AG08396 (cell line): Measurements from ENCODE around the gene KMT2A.

Source experiments
- DNase-seq: peaks from one replicate; pipeline ENCODE4 v3.0.0; 2012; ENCODE audit warnings: low spot score, mixed read lengths

The KMT2A gene

DNA sequence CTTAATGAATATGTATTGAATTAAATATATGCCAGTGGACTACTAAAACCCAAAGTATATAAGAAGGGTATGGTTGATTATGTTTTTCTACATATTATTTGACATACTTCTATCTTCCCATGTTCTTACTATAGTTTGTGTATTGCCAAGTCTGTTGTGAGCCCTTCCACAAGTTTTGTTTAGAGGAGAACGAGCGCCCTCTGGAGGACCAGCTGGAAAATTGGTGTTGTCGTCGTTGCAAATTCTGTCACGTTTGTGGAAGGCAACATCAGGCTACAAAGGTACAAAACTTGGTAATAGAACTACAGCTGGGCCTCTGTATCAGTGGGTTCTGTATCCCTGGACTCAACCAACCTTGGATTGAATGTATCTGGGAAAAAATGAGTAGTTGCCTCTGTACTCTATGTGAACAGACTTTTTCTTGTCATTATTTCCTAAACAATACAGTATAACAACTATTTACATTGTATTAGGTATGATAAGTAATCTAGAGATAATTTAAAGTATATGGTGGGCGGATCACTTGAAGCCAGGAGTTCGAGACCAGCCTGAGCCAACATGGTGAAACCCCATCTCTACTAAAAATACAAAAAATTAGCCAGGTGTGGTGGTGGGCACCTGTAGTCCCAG lies 52.3 kb downstream of the KMT2A start:
- DNase-seq: peak; percentile 75

DNA sequence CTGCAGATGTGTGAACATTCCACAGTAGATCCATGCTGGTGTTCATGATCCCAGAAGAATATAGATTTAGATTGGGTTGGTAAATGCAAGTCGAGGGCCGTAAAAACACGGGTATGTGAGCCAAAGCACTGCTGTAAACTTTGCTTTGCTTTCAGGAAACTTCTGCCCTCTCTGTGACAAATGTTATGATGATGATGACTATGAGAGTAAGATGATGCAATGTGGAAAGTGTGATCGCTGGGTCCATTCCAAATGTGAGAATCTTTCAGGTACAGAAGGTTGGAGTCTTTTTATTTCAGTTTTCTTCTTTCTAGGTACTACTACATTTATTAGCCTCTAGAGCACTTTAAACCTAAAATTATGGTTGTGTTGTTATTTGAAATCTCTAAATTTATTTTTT lies 54.7 kb downstream of the KMT2A start:
- no peak for DNase-seq

DNA sequence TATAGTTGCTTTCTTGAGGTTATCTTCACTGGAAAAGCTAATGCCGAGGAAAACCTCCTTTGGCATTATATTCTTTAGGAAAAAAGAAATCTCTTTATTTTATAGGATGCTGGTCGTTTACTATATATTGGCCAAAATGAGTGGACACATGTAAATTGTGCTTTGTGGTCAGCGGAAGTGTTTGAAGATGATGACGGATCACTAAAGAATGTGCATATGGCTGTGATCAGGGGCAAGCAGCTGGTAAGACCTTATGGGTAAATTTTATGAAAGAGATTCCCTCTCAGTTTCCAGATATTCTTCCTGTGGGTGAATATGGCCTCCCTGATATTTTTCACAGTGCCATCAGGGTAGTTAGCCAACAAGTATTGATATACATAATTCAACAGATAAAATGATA lies 61.5 kb downstream of the KMT2A start:
- no peak for DNase-seq

DNA sequence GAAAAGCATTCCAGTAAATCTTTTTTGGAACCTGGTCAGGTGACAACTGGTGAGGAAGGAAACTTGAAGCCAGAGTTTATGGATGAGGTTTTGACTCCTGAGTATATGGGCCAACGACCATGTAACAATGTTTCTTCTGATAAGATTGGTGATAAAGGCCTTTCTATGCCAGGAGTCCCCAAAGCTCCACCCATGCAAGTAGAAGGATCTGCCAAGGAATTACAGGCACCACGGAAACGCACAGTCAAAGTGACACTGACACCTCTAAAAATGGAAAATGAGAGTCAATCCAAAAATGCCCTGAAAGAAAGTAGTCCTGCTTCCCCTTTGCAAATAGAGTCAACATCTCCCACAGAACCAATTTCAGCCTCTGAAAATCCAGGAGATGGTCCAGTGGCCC lies 66.9 kb downstream of the KMT2A start:
- no peak for DNase-seq

DNA sequence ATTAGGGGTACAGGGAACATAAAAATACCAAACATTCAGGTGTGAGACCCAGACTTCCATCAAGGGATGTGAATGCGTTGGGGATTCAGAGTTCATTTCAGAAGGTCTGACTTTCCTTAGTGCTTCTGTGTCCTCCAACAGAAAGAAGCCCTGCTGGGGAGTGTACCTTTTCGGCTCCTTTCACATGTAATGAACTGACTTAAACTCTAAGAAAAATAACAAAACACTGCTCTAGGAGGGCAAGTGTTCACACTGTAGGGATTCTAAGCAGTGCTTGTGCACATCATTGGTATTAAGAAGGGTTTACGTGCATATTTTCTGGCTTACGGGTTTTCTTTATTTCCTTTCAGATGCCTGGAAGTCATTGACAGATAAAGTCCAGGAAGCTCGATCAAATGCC lies 75.3 kb downstream of the KMT2A start:
- DNase-seq: no peak

GRCh38 chr11:118514103-118514502 lies 77.8 kb downstream of the KMT2A start:
- DNase-seq: no peak

DNA sequence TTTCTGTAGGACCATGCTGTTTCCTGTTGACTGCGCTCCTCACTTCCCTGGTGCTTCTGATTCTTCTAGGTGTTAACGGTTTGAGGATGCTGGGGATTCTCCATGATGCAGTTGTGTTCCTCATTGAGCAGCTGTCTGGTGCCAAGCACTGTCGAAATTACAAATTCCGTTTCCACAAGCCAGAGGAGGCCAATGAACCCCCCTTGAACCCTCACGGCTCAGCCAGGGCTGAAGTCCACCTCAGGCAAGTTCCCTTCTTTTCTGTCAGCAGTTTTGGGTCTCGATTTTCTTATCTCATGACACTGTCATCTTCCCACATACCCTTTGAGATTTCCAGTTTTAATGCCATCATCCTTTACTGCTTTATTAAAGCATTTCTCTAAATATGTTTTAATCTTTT lies 83.3 kb downstream of the KMT2A start:
- DNase-seq: no peak

- no peak for DNase-seq
Measured at GRCh38 chr11:118521892-118522311, 85.6 kb downstream of the KMT2A start.

GRCh38 chr11:118522571-118523072 lies 86.3 kb downstream of the KMT2A start:
- peak; percentile 51 for DNase-seq

GRCh38 chr11:118524356-118524755 lies 88.1 kb downstream of the KMT2A start:
- no peak for DNase-seq

DNA sequence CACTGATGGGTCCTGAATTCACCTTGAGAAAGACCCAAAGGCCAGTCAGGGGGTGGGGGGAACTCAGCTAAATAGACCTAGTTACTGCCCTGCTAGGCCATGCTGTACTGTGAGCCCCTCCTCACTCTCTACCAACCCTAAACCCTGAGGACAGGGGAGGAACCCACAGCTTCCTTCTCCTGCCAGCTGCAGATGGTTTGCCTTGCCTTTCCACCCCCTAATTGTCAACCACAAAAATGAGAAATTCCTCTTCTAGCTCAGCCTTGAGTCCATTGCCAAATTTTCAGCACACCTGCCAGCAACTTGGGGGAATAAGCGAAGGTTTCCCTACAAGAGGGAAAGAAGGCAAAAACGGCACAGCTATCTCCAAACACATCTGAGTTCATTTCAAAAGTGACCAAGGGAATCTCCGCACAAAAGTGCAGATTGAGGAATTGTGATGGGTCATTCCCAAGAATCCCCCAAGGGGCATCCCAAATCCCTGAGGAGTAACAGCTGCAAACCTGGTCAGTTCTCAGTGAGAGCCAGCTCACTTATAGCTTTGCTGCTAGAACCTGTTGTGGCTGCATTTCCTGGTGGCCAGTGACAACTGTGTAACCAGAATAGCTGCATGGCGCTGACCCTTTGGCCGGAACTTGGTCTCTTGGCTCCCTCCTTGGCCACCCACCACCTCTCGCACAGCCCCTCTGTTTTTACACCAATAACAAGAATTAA lies 88.6 kb downstream of the KMT2A start:
- no peak for DNase-seq

GRCh38 chr11:118526688-118527087 lies 90.4 kb downstream of the KMT2A start:
- DNase-seq: no peak

DNA sequence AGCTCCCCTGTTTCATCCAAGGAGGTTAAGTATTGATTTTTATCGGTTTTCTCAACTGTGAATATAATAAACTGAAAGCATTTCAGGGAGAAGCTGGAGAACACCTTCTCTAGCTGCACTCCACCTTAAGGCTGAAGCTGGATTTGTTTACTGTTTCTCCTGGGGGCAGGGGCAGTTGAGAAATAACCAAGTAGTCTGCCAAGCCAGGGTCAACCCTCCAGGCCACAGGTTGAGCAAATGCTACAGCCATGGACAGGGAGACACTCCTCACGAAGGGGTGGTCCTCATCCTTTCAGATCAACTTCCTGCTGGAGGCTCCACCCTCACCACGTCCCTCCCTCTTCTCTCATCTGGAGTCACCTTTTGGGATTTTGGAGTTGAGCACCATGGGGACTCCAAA lies 90.8 kb downstream of the KMT2A start, which contains the start of gene TTC36:
Gene TTC36 (plus strand): TSS at position 366 of the 400 bp plus-strand sequence. CDS start 21 bp downstream, at position 387.
- no peak for DNase-seq

- no peak for DNase-seq
Measured at GRCh38 chr11:118528511-118528910, 92.2 kb downstream of the KMT2A start.

DNA sequence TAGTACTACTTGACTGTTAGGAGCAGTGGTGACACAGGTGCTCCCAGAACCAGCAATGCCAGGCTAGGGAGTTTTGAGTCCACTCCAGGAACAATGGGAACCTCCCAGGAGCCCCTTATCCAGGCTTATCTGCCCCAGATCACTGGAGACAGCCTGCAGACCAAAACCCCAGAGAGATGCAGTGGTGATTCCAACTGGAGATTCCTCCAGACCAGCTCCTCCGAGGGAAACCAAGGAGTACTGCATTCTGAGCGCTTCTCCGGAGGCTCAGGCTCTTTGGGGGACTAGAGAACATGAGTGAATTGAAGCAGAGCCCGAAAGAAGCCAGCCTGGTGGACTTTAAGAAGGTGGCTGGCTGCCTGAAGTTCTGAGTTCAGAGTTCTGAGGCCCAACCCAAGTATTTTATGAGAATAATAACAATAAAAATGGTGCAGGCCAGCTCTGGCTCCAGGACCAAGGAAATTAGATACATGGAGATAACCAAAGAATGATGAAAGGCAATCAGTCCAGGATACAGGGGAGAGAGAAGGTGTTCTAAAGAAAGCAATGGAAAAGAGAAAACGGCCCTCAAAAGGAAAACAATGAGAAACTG lies 93.4 kb downstream of the KMT2A start:
- no peak for DNase-seq

DNA sequence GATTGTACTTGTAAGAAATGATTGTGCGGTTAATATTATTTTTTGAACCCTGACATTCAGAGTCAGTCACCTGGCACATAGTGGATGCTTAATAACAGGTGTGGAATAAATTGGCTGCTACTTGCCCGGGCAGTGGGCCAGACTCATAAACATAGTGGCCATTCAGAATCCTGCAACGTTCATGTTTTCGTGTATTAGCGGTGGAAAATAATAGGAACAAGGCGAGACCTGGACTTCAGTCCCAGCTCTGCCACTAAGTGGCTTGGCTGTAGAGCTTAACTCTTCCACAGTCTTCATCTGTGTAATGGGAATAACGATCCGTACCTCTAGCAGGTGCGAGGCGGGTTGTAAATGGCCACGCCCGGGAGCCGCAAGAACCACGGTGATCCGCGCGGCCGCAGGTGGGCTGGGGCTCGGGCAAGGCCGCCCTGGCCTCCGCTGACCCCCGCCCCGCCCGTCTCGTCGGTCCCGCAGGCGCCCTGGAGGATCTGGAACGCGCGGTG lies 93.9 kb downstream of the KMT2A start:
- DNase-seq: no peak

DNA sequence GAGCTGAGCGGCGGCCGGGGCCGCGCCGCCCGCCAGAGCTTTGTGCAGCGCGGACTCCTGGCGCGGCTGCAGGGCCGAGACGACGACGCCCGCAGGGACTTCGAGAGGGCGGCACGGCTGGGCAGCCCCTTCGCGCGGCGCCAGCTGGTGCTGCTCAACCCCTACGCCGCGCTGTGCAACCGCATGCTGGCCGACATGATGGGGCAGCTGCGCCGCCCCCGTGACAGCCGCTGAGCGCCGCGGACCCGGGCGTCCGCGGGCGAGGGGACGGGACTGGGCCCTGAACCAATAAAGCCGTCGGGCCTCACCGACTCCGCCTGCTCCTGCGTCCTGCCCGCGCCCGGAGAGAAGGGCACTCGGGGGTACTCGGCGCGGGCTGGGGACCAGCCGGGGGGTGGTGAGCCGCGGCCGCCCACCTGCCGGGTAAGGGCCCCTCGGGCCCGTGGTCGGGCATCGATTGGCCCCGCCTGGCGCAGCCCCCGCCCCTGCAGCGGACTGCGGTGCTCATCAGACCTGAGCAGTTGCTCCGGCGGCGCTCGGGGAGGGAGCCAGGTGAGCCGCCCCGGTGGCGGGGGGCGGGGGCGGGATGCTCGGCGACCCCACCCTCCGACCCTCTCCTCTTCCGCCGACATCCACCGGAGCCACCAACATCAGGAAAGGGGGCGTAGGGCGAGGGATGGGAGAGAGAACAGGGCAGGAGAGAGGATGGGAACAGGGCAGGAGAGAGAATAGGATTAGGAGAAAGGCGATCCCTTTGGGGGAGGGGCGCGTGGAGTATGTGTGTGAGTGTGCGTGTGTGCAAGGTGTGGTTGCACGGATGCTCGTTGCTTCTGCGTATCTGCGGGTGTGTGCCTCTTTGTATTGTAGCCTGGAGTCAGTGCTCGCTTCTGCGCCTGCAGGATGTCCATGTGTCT lies 94.6 kb downstream of the KMT2A start, which contains the start of gene TMEM25:
Gene TMEM25 (plus strand): TSS at position 510 of the 914 bp plus-strand sequence. CDS start 610 bp downstream, outside the sequence.
- peak; percentile 82 for DNase-seq

- peak; percentile 49 for DNase-seq
Measured at GRCh38 chr11:118531597-118532084, 95.3 kb downstream of the KMT2A start.

DNA sequence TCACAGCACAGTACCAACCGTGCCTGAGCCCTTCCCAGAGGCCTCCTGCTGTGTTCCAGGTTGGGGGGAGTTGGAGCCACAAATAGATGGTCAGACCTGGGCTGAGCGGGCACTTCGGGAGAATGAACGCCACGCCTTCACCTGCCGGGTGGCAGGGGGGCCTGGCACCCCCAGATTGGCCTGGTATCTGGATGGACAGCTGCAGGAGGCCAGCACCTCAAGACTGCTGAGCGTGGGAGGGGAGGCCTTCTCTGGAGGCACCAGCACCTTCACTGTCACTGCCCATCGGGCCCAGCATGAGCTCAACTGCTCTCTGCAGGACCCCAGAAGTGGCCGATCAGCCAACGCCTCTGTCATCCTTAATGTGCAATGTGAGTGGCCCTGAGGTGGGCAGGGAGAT lies 95.8 kb downstream of the KMT2A start:
- no peak for DNase-seq

- DNase-seq: no peak
Measured at GRCh38 chr11:118532852-118533768, 96.8 kb downstream of the KMT2A start.
